HG03045 (cell line): Measurements from ENCODE around the gene SIGLEC10.

Experiments used
- ATAC-seq: cut with Tn5 transposase; IDR thresholded peaks from one replicate; pipeline ENCODE4 v1.9.1; 2021; ENCODE audit warnings: mild to moderate bottlenecking, moderate library complexity; ENCODE audit not compliant: unreplicated experiment

The SIGLEC10 gene

DNA sequence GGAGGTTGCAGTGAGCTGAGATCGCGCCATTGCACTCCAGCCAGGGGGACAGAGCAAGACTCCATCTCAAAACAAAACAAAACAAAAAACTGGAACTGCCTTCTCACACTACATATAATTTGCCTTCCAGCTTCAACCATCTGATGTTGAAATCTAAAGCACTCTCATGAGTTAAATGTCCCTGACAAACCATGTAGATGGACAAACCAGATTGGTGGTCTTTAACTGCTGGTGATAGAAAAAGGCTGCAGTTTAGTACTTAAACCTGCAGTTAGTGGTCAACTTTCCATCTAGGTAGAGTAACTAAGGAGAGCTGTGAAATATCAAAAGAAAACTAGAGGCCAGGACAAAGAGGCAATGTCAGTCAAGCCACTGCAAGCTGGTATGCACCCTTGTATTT is 21.3 kb downstream of the SIGLEC10 start:
- no peak for ATAC-seq

GRCh38 chr19:51394050-51394836 is 23.2 kb downstream of the SIGLEC10 start:
- ATAC-seq: peak; percentile 84

DNA sequence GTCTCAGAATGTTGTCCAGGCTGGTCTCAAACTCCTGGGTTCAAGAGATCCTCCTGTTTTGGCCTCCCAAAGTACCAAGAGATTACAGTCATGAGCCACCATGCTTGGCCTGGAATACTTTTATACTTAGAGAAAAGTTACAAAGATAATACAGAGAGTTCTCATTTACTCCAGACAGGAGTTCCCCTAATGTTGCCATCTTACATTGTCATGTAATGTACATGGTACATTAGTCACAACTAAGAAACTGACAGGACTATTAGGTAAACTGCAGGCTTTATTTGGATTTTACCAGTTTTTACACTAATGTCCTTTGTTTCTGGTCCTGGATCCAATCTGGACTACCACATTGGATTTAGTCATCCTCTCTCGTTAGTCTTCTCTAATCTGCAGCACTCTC is 24.7 kb downstream of the SIGLEC10 start:
- ATAC-seq: no peak

DNA sequence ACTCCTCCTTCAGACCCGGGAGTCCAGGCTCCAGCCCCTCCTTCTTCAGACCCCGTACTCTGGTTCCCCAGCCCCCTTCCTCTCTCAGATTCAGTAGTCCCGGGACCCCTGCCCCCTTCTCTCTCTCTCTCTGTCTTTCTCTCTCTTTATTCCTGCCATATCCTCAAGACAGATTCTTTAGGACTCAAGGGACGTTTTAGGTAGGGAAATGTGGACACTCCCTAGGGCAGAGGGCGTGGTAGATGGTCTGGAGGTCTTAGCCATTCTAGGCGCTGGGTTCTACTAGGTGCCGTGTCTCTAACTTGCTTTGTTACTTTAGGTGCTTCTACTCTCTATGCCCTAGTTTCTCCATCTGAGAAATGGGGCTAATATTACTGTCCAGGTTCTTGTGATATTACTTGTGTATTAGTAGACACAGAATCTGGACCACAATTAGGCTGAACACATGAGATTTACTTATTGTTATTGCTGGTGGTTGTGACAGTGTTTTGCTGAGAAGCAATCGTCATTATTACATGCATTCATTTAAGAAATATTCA is 26.3 kb downstream of the SIGLEC10 start:
- ATAC-seq: no peak

- ATAC-seq: no peak
Measured at GRCh38 chr19:51389143-51389542, 28.3 kb downstream of the SIGLEC10 start.

- ATAC-seq: no peak
Measured at GRCh38 chr19:51387924-51388389, 29.5 kb downstream of the SIGLEC10 start, which contains the start of gene LIM2. Gene LIM2 (minus strand): TSS chr19:51387974. CDS start chr19:51387443, 531 bp downstream.

DNA sequence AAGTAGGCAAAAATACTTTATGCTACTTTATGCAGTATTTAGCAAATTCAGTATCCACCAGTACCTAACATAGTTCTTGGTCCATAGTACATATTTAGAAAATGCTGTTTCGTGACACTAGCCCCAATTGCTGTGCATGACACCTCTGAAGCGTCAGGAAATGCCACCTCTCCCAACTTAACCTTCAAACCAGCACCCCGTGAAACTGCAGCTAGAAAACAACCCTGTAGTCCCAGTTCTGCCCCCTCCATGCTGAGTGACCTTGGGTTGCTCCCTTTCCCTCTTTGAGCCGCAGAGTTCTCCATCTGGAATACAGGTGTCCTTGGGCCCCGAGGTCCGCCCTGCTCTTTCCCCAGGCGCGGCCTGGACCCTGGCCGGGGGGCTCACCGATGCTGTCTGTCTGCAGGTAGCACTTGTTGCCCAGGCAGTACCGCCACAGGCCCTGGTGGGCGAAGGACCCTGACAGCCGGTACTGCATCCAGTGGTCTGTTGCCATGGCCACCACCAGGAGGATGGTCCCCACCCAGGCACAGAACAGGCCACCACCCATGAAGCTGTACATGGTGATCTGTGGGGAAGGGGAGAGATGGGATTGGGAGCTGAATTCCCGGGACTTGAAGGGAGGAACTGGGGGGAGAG is 30.4 kb downstream of the SIGLEC10 start:
- ATAC-seq: no peak

DNA sequence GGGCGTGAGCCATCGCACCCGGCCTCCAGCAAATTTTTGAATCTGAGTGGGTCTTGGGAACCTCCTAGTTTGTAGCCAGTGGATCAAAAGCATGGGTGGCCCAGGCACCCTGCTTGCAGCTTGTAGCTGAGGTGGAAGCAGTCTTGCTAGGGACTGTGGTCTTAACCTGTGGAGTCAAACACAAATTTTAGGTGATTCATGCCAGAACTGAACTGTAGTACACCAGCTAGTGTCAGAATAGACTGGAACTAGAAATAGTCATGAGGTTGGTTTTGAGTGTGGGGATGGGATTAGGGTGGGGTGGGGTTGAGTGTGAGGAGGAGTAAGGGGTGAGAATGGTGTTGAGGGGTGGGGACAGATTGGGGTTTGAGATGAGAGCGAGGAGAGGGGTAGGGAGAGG is 35.4 kb downstream of the SIGLEC10 start:
- no peak for ATAC-seq

DNA sequence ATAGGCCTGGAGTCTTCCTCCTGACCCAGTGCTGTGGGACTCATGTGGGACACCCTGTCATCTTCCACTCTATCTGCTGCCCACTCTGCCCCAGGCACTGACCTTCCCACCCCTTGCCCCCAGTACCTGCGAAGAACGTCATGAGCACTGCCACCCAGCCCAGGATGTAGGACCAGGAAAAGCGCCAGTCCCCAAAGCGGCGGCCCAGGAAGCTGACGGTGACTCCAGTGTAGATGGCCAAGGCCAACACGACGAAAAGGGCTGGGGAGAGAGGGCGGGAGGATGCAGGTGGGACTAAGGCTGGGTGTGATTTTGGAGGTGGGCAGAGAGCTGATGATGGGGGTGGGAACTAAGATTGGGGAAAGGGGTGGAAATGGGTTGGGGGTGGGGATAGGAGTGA is 37.1 kb downstream of the SIGLEC10 start:
- ATAC-seq: no peak

- ATAC-seq: no peak
Measured at GRCh38 chr19:51377422-51377821, 40.0 kb downstream of the SIGLEC10 start.

DNA sequence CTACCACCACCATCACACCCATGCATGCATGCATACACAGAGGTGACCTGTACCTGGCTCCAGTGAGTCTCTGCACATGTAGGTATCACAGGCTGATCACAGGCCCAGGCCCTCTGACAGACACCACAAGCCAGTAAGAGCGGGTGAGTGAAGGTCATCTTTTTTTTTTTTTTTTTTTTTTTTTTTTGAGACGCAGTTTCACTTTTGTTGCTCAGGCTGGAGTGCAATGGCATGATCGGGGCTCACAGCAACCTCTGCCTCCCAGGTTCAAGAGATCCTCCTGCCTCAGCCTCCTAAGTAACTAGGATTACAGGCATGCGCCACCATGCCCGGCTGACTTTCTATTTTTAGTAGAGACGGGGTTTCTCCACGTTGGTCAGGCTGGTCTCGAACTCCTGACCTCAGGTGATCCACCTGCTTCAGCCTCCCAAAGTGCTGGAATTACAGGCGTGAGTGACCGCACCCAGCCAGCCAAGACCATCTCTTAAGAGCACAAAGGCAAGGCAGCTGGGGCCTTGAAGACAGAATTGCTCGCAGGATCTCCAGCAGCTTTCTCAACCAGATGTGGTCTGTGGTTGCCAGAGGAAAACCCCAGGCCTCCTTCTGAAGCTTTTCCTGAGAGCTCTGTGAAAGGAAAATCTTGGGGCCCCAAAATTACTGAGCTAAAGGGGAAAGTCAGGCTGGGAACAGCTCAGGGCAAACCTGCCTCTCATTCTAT is 41.8 kb downstream of the SIGLEC10 start:
- no peak for ATAC-seq

- no peak for ATAC-seq
Measured at GRCh38 chr19:51372649-51373504, 44.6 kb downstream of the SIGLEC10 start, which contains the start of gene NKG7. Gene NKG7 (minus strand): TSS chr19:51372654. CDS start chr19:51372535, 119 bp downstream.

DNA sequence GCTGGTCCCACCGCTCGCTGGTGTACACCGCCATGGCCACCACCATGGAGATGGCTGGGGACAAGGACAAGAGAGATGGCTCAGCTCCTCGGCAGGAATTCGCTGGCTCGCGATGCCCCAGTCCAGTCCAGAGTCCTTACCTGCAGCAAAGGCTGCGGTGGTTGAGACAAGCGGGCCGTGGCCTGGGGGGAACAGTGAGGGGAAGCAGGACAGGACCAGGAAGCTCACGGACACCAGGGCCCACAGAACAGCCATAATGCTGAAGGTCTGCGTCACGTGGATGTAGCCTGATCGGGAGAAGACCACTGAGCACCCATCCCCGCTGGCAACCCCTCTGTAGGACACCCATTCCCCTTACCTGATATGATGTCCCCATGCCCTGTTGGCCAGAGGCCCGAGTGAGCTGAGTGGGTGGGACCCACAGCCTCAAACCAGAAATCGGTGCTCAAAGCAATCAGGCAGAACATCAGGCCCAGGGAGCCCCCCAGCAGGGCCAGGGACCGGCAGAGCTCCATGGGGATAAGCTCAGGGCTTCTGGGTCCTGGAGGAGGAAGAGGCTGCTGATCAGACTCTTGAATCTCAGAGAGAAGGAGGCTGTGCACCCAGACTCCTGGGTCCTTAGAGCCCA is 45.3 kb downstream of the SIGLEC10 start:
- no peak for ATAC-seq

GRCh38 chr19:51371186-51371690 is 46.2 kb downstream of the SIGLEC10 start:
- no peak for ATAC-seq

GRCh38 chr19:51370230-51370629 is 47.2 kb downstream of the SIGLEC10 start:
- ATAC-seq: no peak

GRCh38 chr19:51368366-51369282 is 48.8 kb downstream of the SIGLEC10 start, which contains the start of gene CLDND2:
Gene CLDND2 (minus strand): TSS chr19:51369003. CDS start chr19:51368577, 426 bp downstream.
- no peak for ATAC-seq

- ATAC-seq: peak; percentile 78
Measured at GRCh38 chr19:51367565-51368365, 49.7 kb downstream of the SIGLEC10 start.

GRCh38 chr19:51367255-51367564 is 50.2 kb downstream of the SIGLEC10 start:
- peak; percentile 5 for ATAC-seq
